ENCODE measurements around the gene WAS. TPM values are rescaled to one million over a fixed set of nuclear protein-coding genes. Genes with fewer than 3 reads are reported as not detected.

The WAS gene
- polyA plus RNA-seq, 1 of the 3 experiments (the other 2 are of a cell fraction) = 0.30 TPM

DNA sequence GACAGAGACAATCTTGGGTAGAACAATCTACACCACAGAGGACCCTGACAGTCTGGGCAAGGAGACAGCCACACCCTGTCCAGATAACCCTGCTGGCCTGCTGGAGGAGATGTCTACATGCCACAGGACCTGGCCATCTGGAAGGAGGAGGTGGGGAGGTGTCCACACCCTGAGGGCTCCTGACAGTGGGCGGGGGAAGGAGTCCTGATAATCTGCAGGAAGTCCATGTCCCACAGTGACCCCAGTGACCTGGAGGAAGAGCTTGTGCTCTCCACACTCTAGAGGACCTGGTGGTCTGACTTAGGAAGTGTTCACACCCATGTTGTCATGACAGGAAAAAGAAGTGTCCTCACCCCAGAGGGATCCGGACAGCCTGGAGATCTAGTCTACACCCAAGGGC, 18.4 kb downstream of the WAS start (continued):
- no peak for TF ChIP-seq REST (IDR thresholded peaks at IDR 0.05; ENCODE audit: low read depth, low read length)

GRCh38 chrX:48702716-48703115, 19.1 kb downstream of the WAS start:
- Histone ChIP-seq H4K20me1 (ENCODE audit: insufficient read depth) (no peaks in the 10 kb centered on the region), H3K9me3 (no peaks in the 10 kb centered on the region), H3K4me3 (ENCODE audit: low read depth in 2 of 2, low read length in 1 of 2) (no peak overlapping the region), H3K9me2 (no peaks in the 10 kb centered on the region), H2AFZ (ENCODE audit: low read depth) (no peak overlapping the region), H3K27me3 (ENCODE audit: insufficient read depth) (no peaks in the 10 kb centered on the region; the same call in 1 of the 2 replicates), H3K79me2 (ENCODE audit: insufficient read depth) (peaks cover 13% of the 10 kb centered on the region), H3K36me3 (replicated peaks in 1 of 2; ENCODE audit: control insufficient read depth in 1 of 2, insufficient read depth in 2 of 2, low read length in 1 of 2) (peaks cover 0 to 7% of the 10 kb centered on the region in 2 experiments), H3K27ac (ENCODE audit: low read depth in 2 of 2, low read length in 1 of 2) (no peak overlapping the region), H3K4me2 (no peak overlapping the region), H3K4me1 (ENCODE audit: control insufficient read depth in 1 of 2, insufficient read depth in 2 of 2, low read depth in 1 of 2, low read length in 1 of 2) (no peaks in the 10 kb centered on the region), H3K9ac (no peak overlapping the region), H3F3A (replicated peaks; ENCODE audit: insufficient read depth) (no peaks in the 10 kb centered on the region)
- TF ChIP-seq ZBTB33 (IDR thresholded peaks at IDR 0.05; ENCODE audit: borderline replicate concordance, low read depth) = no peak
- no peak for TF ChIP-seq RCOR1 (IDR thresholded peaks at IDR 0.05; ENCODE audit: low read length)
- no peak for TF ChIP-seq IRF3 (IDR thresholded peaks at IDR 0.05; ENCODE audit: low read depth, low read length)
- no peak for TF ChIP-seq RFX5 (IDR thresholded peaks at IDR 0.05; ENCODE audit: low read length)
- no peak for TF ChIP-seq CHD2 (IDR thresholded peaks at IDR 0.05; ENCODE audit: low read length, partially characterized antibody)
- TF ChIP-seq FOXJ3 (CRISPR knock-in tag; IDR thresholded peaks at IDR 0.05) = no peak
- TF ChIP-seq MXI1 (IDR thresholded peaks at IDR 0.05; ENCODE audit: low read depth, low read length) = no peak
- no peak for TF ChIP-seq GATA2 (CRISPR knock-in tag; IDR thresholded peaks at IDR 0.05)
- no peak for TF ChIP-seq YY1 (IDR thresholded peaks at IDR 0.05; ENCODE audit: low read depth)
- no peak for TF ChIP-seq SIN3A (IDR thresholded peaks at IDR 0.05; ENCODE audit: borderline replicate concordance, low read depth, low read length)
- no peak for TF ChIP-seq RXRA (IDR thresholded peaks at IDR 0.05; ENCODE audit: borderline replicate concordance, low read depth)
- TF ChIP-seq FOXM1 (IDR thresholded peaks at IDR 0.05; ENCODE audit: low read depth) = no peak
- no peak for TF ChIP-seq MEF2A (IDR thresholded peaks at IDR 0.05; ENCODE audit: borderline replicate concordance, low read depth)
- no peak for TF ChIP-seq GABPA (IDR thresholded peaks at IDR 0.05; ENCODE audit: low read depth)
- no peak for TF ChIP-seq ELF1 (IDR thresholded peaks at IDR 0.05)
- POLR2A ChIA-PET = no interaction called here
- CTCF ChIA-PET = no interaction called here
- DNase-seq = no peak
- WGBS (ENCODE audit: low lambda C conversion rate) = 33% methylated on average over 4 of the region's 4 CpGs
